ENCODE results near the gene GGCX.
A peak's percentile ranks its signal among the peaks of the same experiment; 100 is the strongest.

The GGCX gene

DNA sequence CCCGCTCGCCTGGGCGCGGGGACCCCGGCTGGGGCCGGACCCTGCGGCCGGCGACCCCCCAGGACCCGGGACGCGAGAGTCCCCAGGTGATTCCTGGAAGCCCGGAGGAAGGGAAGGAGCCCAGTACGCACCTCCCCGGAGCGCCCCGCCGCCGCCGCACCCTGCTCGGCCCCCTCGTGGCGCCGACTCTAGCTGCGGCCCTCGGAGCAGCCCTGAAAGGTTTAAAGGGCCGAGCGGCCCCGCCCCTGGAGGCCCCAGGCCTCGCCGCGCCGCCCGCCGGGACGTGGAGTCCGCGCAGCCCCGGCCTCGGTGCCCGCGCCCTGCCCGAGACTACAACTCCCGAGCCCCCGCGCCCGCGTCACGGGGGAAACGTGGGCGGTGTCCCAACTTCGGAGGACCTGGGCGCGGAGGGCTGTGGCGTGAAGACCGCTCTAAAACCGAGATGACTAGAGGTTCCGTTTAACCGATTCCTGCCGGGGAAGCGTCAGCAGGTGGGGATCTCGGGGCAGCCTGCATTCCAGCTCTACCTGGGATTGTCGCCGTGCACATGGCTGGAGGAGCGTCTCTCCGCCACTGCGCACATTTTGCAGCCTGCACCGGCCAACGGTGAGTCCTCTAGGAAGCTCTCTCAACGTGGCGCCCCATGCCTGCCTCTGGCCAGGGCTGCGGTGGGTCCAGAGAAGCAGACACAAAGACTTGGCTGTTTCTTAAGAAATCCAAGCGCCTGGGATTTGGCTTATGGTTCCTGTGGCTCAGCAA lies 41.4 kb upstream of the GGCX start, which contains the start of gene TMEM150A:
TSS of gene TMEM150A (minus strand) at position 223 of the 759 bp plus-strand sequence. CDS start 750 bp downstream, outside the sequence.
- H3K4me3 ChIP-seq (ENCODE audit: insufficient read length, low read depth) = peak within 1 kb of the TSS; percentile 87
- H3K27me3 ChIP-seq (ENCODE audit: insufficient read depth, insufficient read length) = no peaks in the 10 kb centered on the region
- no peaks in the 10 kb centered on the region for H3K4me1 ChIP-seq (ENCODE audit: insufficient read depth, insufficient read length)
- H3K36me3 ChIP-seq (ENCODE audit: insufficient read depth, insufficient read length, low read length) = peaks cover 48% of the 10 kb centered on the region
- TF ChIP-seq SUZ12 (IDR thresholded peaks at IDR 0.05; ENCODE audit: extremely low read depth, insufficient read depth, insufficient read length) = no peak
- TF ChIP-seq YY1 (IDR thresholded peaks at IDR 0.05; ENCODE audit: insufficient read depth, insufficient read length) = no peak
- TF ChIP-seq ZNF274 (IDR thresholded peaks at IDR 0.05; ENCODE audit: low read depth, low read length) = no peak
- peak within 1 kb of the TSS; percentile 92 for H3K9ac ChIP-seq (ENCODE audit: insufficient read length, low read depth)
- no peaks in the 10 kb centered on the region for H3K9me3 ChIP-seq (ENCODE audit: insufficient read depth, low read length)
- peak; percentile 74 for DNase-seq (ENCODE audit: low read depth, low spot score)

DNA sequence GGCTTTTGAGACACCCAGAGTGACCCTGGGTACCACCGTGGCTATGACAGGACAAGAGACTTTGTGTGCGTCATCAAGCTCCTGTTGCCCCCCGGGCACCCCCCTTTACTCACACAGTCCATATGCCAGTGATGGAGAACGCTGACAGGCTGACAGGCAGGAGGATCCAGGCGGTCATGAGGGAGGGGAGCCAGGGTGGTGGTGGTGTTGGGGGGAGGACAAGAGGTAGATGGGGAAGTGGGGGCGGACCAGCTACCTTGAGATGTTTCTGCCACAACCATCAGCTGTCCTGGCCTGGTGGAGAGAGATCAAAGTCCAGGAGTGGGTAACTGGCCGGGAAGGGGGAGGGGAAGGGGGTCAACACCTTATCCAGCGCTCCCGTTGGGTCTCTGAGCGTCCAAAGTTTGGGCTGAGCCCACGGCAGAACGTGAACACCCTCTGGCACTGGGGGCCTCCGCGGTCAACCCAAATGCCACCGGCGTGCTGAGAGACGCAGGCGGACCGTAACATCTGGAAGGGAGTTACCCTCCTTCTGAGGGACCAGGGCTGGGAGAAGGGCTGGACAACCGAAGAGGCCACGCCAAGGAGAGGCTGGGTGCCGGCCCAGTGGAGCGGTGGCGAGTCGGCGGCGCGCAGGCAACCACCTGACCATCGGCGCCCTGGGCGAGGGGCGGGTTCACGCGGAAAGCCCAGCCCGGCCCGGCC lies 40.6 kb upstream of the GGCX start:
- peak overlapping the region; percentile 69 for H3K4me3 ChIP-seq (ENCODE audit: insufficient read length, low read depth)
- H3K36me3 ChIP-seq (ENCODE audit: insufficient read depth, insufficient read length, low read length) = peaks cover 49% of the 10 kb centered on the region
- peak overlapping the region; percentile 92 for H3K9ac ChIP-seq (ENCODE audit: insufficient read length, low read depth)
- H3K9me3 ChIP-seq (ENCODE audit: insufficient read depth, low read length) = no peaks in the 10 kb centered on the region
- no peaks in the 10 kb centered on the region for H3K4me1 ChIP-seq (ENCODE audit: insufficient read depth, insufficient read length)
- DNase-seq (ENCODE audit: low read depth, low spot score) = no peak
- H3K27me3 ChIP-seq (ENCODE audit: insufficient read depth, insufficient read length) = no peaks in the 10 kb centered on the region
- TF ChIP-seq ZNF274 (IDR thresholded peaks at IDR 0.05; ENCODE audit: low read depth, low read length) (no peak), SUZ12 (IDR thresholded peaks at IDR 0.05; ENCODE audit: extremely low read depth, insufficient read depth, insufficient read length) (no peak), YY1 (IDR thresholded peaks at IDR 0.05; ENCODE audit: insufficient read depth, insufficient read length) (no peak)

DNA sequence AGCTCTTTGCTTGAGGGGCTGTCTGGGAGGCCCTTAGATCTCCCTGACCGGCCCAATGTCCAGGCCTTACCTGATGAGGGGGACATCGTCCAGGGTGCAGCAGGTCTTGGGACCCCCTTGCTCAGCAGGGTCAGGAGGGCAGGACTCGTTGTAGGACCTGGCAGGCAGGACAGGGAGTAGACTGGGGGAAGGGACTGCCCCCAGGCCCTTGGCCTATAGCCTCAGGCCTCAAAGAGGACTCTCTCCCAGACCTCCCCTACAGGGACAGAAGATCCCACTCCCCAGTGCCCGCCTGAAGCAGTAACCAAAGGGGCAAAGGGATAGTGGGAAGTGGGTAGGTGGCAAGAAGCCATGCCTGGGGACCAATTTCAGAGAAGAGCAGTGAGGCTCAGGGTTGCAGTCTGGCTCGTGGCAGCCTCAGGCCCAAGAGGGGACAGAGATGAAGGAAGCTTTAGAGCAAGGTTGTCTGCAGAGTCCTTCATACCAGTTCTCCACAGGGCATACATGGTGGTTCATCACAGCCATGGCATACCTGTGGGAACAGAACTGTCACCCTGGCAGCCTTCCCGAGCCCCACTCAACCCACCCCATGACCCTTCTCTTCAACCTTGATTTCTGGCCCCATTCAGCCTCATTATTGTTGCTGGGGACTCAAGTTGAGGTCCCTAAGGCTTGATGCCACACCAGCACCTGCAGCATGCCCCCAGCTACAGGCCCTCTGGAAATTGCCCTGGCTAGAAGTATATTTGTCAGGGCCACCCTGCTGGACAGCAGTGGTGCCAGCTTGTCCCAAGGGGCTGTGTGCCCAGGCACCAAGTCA lies 39.9 kb upstream of the GGCX start:
- H3K36me3 ChIP-seq (ENCODE audit: insufficient read depth, insufficient read length, low read length) = peaks cover 48% of the 10 kb centered on the region
- peak overlapping the region; percentile 32 for H3K9ac ChIP-seq (ENCODE audit: insufficient read length, low read depth)
- no peak for DNase-seq (ENCODE audit: low read depth, low spot score)
- H3K27me3 ChIP-seq (ENCODE audit: insufficient read depth, insufficient read length) = no peaks in the 10 kb centered on the region
- no peaks in the 10 kb centered on the region for H3K9me3 ChIP-seq (ENCODE audit: insufficient read depth, low read length)
- H3K4me1 ChIP-seq (ENCODE audit: insufficient read depth, insufficient read length) = no peaks in the 10 kb centered on the region
- H3K4me3 ChIP-seq (ENCODE audit: insufficient read length, low read depth) = peak overlapping the region; percentile 69
- TF ChIP-seq YY1 (IDR thresholded peaks at IDR 0.05; ENCODE audit: insufficient read depth, insufficient read length) = no peak
- no peak for TF ChIP-seq SUZ12 (IDR thresholded peaks at IDR 0.05; ENCODE audit: extremely low read depth, insufficient read depth, insufficient read length)
- TF ChIP-seq ZNF274 (IDR thresholded peaks at IDR 0.05; ENCODE audit: low read depth, low read length) = no peak

DNA sequence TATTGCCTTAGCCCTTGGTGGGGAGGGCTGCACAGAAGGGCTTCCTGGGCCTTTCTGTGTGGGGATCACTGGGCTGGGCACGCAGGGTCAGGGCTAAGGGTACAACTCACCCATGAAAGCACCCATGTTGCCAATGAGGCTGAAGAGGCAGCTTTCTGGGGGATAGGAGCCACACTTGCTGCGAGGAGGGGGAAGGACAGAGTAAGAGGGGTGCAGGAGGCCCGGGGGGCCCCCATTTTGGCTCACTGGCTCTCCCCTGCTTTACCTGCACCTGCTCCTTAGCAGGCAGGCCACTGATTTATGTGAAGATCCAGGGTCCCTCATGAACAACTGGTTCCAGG lies 38.9 kb upstream of the GGCX start:
- Histone ChIP-seq H3K4me3 (ENCODE audit: insufficient read length, low read depth) (no peak overlapping the region), H3K9me3 (ENCODE audit: insufficient read depth, low read length) (no peaks in the 10 kb centered on the region), H3K36me3 (ENCODE audit: insufficient read depth, insufficient read length, low read length) (peaks cover 45% of the 10 kb centered on the region), H3K27me3 (ENCODE audit: insufficient read depth, insufficient read length) (no peaks in the 10 kb centered on the region), H3K9ac (ENCODE audit: insufficient read length, low read depth) (no peak overlapping the region), H3K4me1 (ENCODE audit: insufficient read depth, insufficient read length) (no peaks in the 10 kb centered on the region)
- no peak for DNase-seq (ENCODE audit: low read depth, low spot score)
- no peak for TF ChIP-seq ZNF274 (IDR thresholded peaks at IDR 0.05; ENCODE audit: low read depth, low read length)
- TF ChIP-seq SUZ12 (IDR thresholded peaks at IDR 0.05; ENCODE audit: extremely low read depth, insufficient read depth, insufficient read length) = no peak
- TF ChIP-seq YY1 (IDR thresholded peaks at IDR 0.05; ENCODE audit: insufficient read depth, insufficient read length) = no peak

DNA sequence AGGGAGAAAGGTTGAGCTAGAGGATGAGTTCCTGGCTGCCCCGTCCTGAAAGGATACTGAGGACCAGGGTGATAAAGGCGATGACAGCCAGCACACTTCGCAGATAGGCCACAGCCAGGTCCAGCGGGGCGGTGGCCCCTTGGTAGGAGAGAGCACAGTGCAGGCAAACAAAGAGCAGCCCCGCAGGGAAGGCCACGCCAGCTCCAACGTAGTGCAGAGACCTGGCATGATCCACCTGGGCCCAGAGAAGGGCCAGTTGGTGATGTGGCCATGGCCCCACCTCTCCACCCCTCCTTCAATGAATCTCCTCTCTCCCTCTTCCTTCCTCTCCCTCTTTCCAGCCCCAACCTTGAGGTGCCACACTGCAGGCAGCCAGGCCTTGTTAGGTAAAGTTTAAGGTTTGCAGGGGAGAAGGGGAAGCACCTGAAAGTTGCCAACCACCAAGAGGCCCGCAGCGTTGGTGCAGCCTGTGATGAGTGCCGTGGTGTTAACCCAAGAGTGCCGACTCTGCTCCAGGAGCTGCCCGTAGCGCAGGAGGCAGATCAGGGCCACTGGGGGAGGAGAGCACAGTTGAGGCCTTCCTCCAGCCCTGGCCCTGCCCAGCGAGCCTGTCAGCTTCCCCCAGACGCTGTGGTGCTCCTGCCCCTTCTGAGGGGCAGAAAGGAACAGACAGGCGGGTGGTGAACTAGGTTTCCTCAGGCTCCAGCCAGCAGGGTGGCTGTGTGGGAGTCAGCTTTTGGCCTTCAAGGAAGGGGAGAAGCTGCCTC lies 38.4 kb upstream of the GGCX start:
- Histone ChIP-seq H3K27me3 (ENCODE audit: insufficient read depth, insufficient read length) (no peaks in the 10 kb centered on the region), H3K4me3 (ENCODE audit: insufficient read length, low read depth) (no peak overlapping the region), H3K9ac (ENCODE audit: insufficient read length, low read depth) (no peak overlapping the region), H3K4me1 (ENCODE audit: insufficient read depth, insufficient read length) (no peaks in the 10 kb centered on the region), H3K36me3 (ENCODE audit: insufficient read depth, insufficient read length, low read length) (peaks cover 45% of the 10 kb centered on the region), H3K9me3 (ENCODE audit: insufficient read depth, low read length) (no peaks in the 10 kb centered on the region)
- no peak for DNase-seq (ENCODE audit: low read depth, low spot score)
- TF ChIP-seq SUZ12 (IDR thresholded peaks at IDR 0.05; ENCODE audit: extremely low read depth, insufficient read depth, insufficient read length) (no peak), YY1 (IDR thresholded peaks at IDR 0.05; ENCODE audit: insufficient read depth, insufficient read length) (no peak), ZNF274 (IDR thresholded peaks at IDR 0.05; ENCODE audit: low read depth, low read length) (no peak)

DNA sequence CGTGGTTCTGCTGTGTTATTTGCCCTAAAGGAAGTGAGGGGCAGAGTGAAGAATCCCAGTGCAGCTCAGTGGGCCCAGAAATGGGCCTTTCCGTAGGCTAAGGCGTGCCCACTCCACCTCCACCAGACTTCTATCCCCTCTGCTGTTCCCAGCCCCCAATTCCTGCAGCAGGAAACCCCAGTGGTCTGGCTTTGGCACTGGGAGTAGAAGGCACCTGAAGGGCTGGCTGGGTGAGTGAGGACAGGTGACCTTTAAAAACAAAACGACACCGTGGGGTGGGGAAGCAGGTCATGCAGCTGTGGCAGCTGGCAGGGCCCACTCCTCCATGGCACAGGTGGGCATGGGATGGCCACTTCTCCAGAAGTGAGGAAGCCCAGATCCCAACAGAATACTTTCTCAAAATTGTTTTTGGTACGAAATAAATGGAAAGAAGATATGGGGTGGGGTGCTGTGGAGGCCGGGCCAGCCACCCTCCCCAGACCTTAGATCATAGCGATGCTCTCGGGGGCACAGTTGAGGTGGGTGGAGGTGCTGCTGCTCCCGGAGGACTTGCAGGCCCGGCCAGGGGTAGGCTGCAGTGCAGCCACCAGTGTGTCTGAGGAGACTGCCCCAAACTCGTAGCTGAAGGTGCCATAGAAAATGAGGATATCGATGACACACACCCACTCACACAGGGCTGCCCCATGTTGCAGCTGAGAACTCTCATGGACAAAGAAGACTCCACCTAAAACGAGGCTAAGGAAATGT lies 37.5 kb upstream of the GGCX start:
- TF ChIP-seq ZNF274 (IDR thresholded peaks at IDR 0.05; ENCODE audit: low read depth, low read length) (no peak), YY1 (IDR thresholded peaks at IDR 0.05; ENCODE audit: insufficient read depth, insufficient read length) (no peak), SUZ12 (IDR thresholded peaks at IDR 0.05; ENCODE audit: extremely low read depth, insufficient read depth, insufficient read length) (no peak)
- no peaks in the 10 kb centered on the region for H3K27me3 ChIP-seq (ENCODE audit: insufficient read depth, insufficient read length)
- H3K9ac ChIP-seq (ENCODE audit: insufficient read length, low read depth) = no peak overlapping the region
- no peaks in the 10 kb centered on the region for H3K9me3 ChIP-seq (ENCODE audit: insufficient read depth, low read length)
- DNase-seq (ENCODE audit: low read depth, low spot score) = no peak
- no peak overlapping the region for H3K4me3 ChIP-seq (ENCODE audit: insufficient read length, low read depth)
- H3K4me1 ChIP-seq (ENCODE audit: insufficient read depth, insufficient read length) = peaks cover 2% of the 10 kb centered on the region
- peaks cover 42% of the 10 kb centered on the region for H3K36me3 ChIP-seq (ENCODE audit: insufficient read depth, insufficient read length, low read length)
